K562 (cell line): ENCODE data around the gene TXNRD2. TPM values are rescaled to one million over a fixed set of nuclear protein-coding genes. Genes with fewer than 3 reads are reported as not detected.

Source experiments
- ATAC-seq: fragments of 200-7000 bp; cut with Tn5 transposase; 3 replicates; pipeline ENCODE4 v1.9.1; 2020; ENCODE audit warnings: moderate library complexity
- BruUV-seq: library from RNA; stranded (reverse); fragments of 400-500 nt; replicated peaks from 2 replicates; lab custom pipeline; 2021; lab: Mats Ljungman, UMichigan
- CTCF ChIA-PET: fragments of 300-600 bp; formaldehyde crosslinking; extraction: SDS; loops from one replicate; lab custom pipeline; 2021; ENCODE audit warnings: low intra/inter-chr PET ratio; lab: Yijun Ruan, JAX
- POLR2A ChIA-PET: fragments of 300-600, 350-650 bp; sonication (Branson Sonifier 250); formaldehyde crosslinking; extraction: SDS; loops from one replicate; lab custom pipeline; 2021; ENCODE audit warnings: antibody characterized with exemption, inconsistent platforms; lab: Yijun Ruan, JAX
- DNase-seq, 4 experiments: peaks; one replicate each; pipeline versions ENCODE4 v3.0.0 to v3.0.0-alpha.2; 2011 to 2018; ENCODE audit warnings: low spot score in 3 of 4, mixed read lengths in 3 of 4; ENCODE audit errors: extremely low read depth in 1 of 4
- FAIRE-seq: peaks from 2 replicates; lab custom pipeline; 2011; peaks lifted over from hg19 to GRCh38; lab: Jason Lieb, UNC
- H2AFZ ChIP-seq: 2 replicates; pipeline ENCODE4 v1.6.0; 2011; ENCODE audit warnings: low read depth, low read length, control low read depth, inconsistent platforms
- H3K27ac ChIP-seq: fragments of 200-600 bp; 3 replicates; pipeline ENCODE4 v1.8.0; 2011; ENCODE audit warnings: low read depth, mild to moderate bottlenecking, control low read depth, inconsistent platforms, low read length, moderate library complexity, mixed read lengths; ENCODE audit errors: extremely low read depth
- H3K27me3 ChIP-seq, 2 experiments: fragments of 300-600 bp in 1 of 2; 2 replicates in 1 of 2; 3 replicates in 1 of 2; pipeline versions ENCODE4 v1.6.0 to v1.8.0; 2011; ENCODE audit warnings: inconsistent platforms in 2 of 2, low read length in 2 of 2, mild to moderate bottlenecking in 1 of 2, mixed read lengths in 1 of 2, moderate library complexity in 1 of 2; ENCODE audit not compliant: control insufficient read depth in 2 of 2, insufficient read depth in 2 of 2
- H3K36me3 ChIP-seq: fragments of 300-600 bp; 3 replicates; pipeline ENCODE4 v1.8.0; 2011; ENCODE audit warnings: mild to moderate bottlenecking, low read length, inconsistent platforms; ENCODE audit not compliant: control insufficient read depth, insufficient read depth
- H3K4me1 ChIP-seq, 2 experiments: fragments of 200-600 bp in 1 of 2; replicated peaks in 1 of 2; 2 replicates in 1 of 2; 3 replicates in 1 of 2; pipeline versions ENCODE4 v1.5.1 to v1.8.0; 2011; ENCODE audit warnings: inconsistent platforms in 2 of 2, low read length in 2 of 2, mild to moderate bottlenecking in 1 of 2, mixed read lengths in 1 of 2, moderate library complexity in 1 of 2; ENCODE audit not compliant: control insufficient read depth in 2 of 2, insufficient read depth in 2 of 2
- H3K4me2 ChIP-seq: 2 replicates; pipeline ENCODE4 v1.6.1; 2011; ENCODE audit warnings: low read length, control low read depth, inconsistent platforms, mixed read lengths; ENCODE audit not compliant: insufficient read depth
- H3K4me3 ChIP-seq: fragments of 200-600 bp; sonication (generic), shearing (Covaris generic); 2 replicates; pipeline ENCODE4 v1.5.1; 2016; ENCODE audit warnings: control low read depth, inconsistent platforms
- H3K79me2 ChIP-seq: fragments of 200-600 bp; 3 replicates; pipeline ENCODE4 v1.8.0; 2011; ENCODE audit warnings: low read length, inconsistent platforms; ENCODE audit not compliant: control insufficient read depth, insufficient read depth
- H3K9ac ChIP-seq, 2 experiments: 2 replicates each; pipeline versions ENCODE4 v1.6.0 to v1.6.1; 2011; ENCODE audit warnings: low read depth in 2 of 2, low read length in 2 of 2, control low read depth in 1 of 2, inconsistent platforms in 1 of 2, mild to moderate bottlenecking in 1 of 2, mixed read lengths in 1 of 2; ENCODE audit not compliant: insufficient read depth in 1 of 2
- H3K9me1 ChIP-seq: one replicate; pipeline ENCODE4 v1.6.0; 2011; ENCODE audit warnings: inconsistent platforms, mild to moderate bottlenecking, low read length, moderate library complexity; ENCODE audit not compliant: control insufficient read depth, insufficient read depth
- H3K9me3 ChIP-seq: replicated peaks from 2 replicates; pipeline ENCODE4 v1.5.1; 2011; ENCODE audit warnings: low read depth, low read length, inconsistent platforms; ENCODE audit not compliant: control insufficient read depth, insufficient read depth
- H4K20me1 ChIP-seq: replicated peaks from 2 replicates; pipeline ENCODE4 v1.6.1; 2011; ENCODE audit warnings: low read length, inconsistent platforms, mixed read lengths; ENCODE audit not compliant: control insufficient read depth, insufficient read depth
- BRF2 ChIP-seq: IDR thresholded peaks from 3 replicates; pipeline ENCODE4 v1.6.1; 2011; ENCODE audit warnings: borderline replicate concordance, mild to moderate bottlenecking; ENCODE audit not compliant: insufficient read length, insufficient read depth
- CREB3 ChIP-seq: fragments of 450-650 bp; conservative IDR thresholded peaks from 2 replicates; pipeline ENCODE4 v1.6.1; 2016; ENCODE audit warnings: missing genetic modification characterization, low read depth, mild to moderate bottlenecking, missing compliant biosample characterization, moderate library complexity
- EP300 ChIP-seq: IDR thresholded peaks from 2 replicates; pipeline ENCODE4 v1.6.1; 2012; ENCODE audit warnings: low read length, improper control_type of control experiment
- EP400 ChIP-seq: fragments of 450-650 bp; IDR thresholded peaks from 2 replicates; pipeline ENCODE4 v1.6.1; 2017; ENCODE audit warnings: antibody characterized with exemption, mild to moderate bottlenecking, moderate library complexity
- FOXM1 ChIP-seq, 2 experiments: fragments of 450-650 bp in 1 of 2; sonication (generic) in 1 of 2; formaldehyde crosslinking in 1 of 2; IDR thresholded peaks; 2 replicates each; pipeline versions ENCODE4 v1.6.1 to v1.9.0; 2017 to 2022; ENCODE audit warnings: low read depth in 2 of 2, mild to moderate bottlenecking in 2 of 2, missing genetic modification reagents in 1 of 2, moderate library complexity in 1 of 2
- HOXB6 ChIP-seq: fragments of 250-450 bp; sonication (Bioruptor Pico); IDR thresholded peaks from 2 replicates; pipeline ENCODE4 v1.5.1; 2022; ENCODE audit warnings: mild to moderate bottlenecking, borderline replicate concordance
- KDM5B ChIP-seq: fragments of 200-600 bp; sonication (generic); IDR thresholded peaks from 2 replicates; pipeline ENCODE4 v1.6.1; 2012; ENCODE audit warnings: low read depth, mild to moderate bottlenecking, moderate library complexity, low read length, control low read depth, inconsistent platforms; ENCODE audit not compliant: insufficient replicate concordance
- MLX ChIP-seq, 2 experiments: fragments of 450-650 bp in 1 of 2; sonication (generic) in 1 of 2; formaldehyde crosslinking; conservative IDR thresholded peaks; 2 replicates each; pipeline versions ENCODE4 v1.4.0 to v1.8.1; 2020 to 2022; ENCODE audit warnings: mild to moderate bottlenecking in 1 of 2, missing genetic modification reagents in 1 of 2
- MNT ChIP-seq, 2 experiments: fragments of 450-650 bp; conservative IDR thresholded peaks; 2 replicates each; pipeline ENCODE4 v1.6.1; 2017; ENCODE audit warnings: mild to moderate bottlenecking in 2 of 2, moderate library complexity in 2 of 2
- MTF1 ChIP-seq: fragments of 250-450 bp; sonication (Bioruptor Pico); IDR thresholded peaks from 2 replicates; pipeline ENCODE4 v1.9.0; 2021; ENCODE audit warnings: moderate library complexity, mild to moderate bottlenecking, inconsistent platforms, borderline replicate concordance
- NCOA2 ChIP-seq, 2 experiments: fragments of 450-650 bp; IDR thresholded peaks; 2 replicates each; pipeline ENCODE4 v1.6.1; 2018; ENCODE audit warnings: mild to moderate bottlenecking in 2 of 2, moderate library complexity in 1 of 2; ENCODE audit not compliant: partially characterized antibody in 2 of 2
- POLR2G ChIP-seq: fragments of 200-400 bp; formaldehyde crosslinking; IDR thresholded peaks from 2 replicates; pipeline ENCODE4 v1.6.1; 2017; ENCODE audit warnings: low read depth, mild to moderate bottlenecking, antibody characterized with exemption, low read length, moderate library complexity
- SMARCA4 ChIP-seq: fragments of 450-650 bp; IDR thresholded peaks from 2 replicates; pipeline ENCODE4 v1.6.1; 2016
- ZNF124 ChIP-seq: sonication (generic); formaldehyde crosslinking; IDR thresholded peaks from 2 replicates; pipeline ENCODE4 v1.8.1; 2022; ENCODE audit warnings: missing genetic modification reagents
- ZNF696 ChIP-seq: fragments of 250-450 bp; sonication (Bioruptor Pico); conservative IDR thresholded peaks from 2 replicates; pipeline ENCODE4 v1.4.0; 2020; ENCODE audit warnings: mild to moderate bottlenecking, moderate library complexity
- ZNF764 ChIP-seq: fragments of 250-450 bp; sonication (Bioruptor Pico); IDR thresholded peaks from 2 replicates; pipeline ENCODE4 v1.4.0; 2020; ENCODE audit warnings: low read depth, mild to moderate bottlenecking, moderate library complexity
- WGBS: fragments of 100-300 bp; shearing (Covaris generic); methylation state at CpG from one replicate; pipeline ENCODE4 v1.1.6; 2016; ENCODE audit warnings: low coverage, mixed read lengths; ENCODE audit not compliant: insufficient coverage; ENCODE audit errors: missing lambda C conversion rate; 5-methylcytosine and 5-hydroxymethylcytosine counted together
- in situ Hi-C: fragments of 300-500 bp; cut with MboI; formaldehyde crosslinking; loops from 4 replicates; pipeline ENCODE4 v1.15.0; 2018; ENCODE audit warnings: inconsistent platforms, mixed read lengths
- intact Hi-C: fragments of 100-400 bp; cut with micrococcal nuclease; formaldehyde crosslinking; loops from 2 replicates; pipeline ENCODE4 v1.14.2; 2022
- polyA plus RNA-seq, 8 experiments: library from polyadenylated mRNA; depleted of rRNA in 4 of 8; stranded (reverse) in 5 of 8; unstranded in 3 of 8; fragments of >200 nt; fragmentation: Nextera tagmentation in 2 of 8; fragmentation: Illumina TruSeq in 1 of 8; extraction: Ambion mirVana in 2 of 8; extraction: Trizol in 1 of 8; gene quantifications; 2 replicates each; pipeline versions ENCODE4 v1.2.1 to v1.2.3, GENCODE V29; 2011 to 2014; ENCODE audit warnings: inconsistent platforms in 1 of 8, missing spikeins in 1 of 8
- total RNA-seq, 7 experiments: library from RNA; depleted of rRNA in 6 of 7; stranded (reverse); fragments of >200 nt in 6 of 7; fragmentation: Illumina TruSeq in 2 of 7; extraction: Trizol in 2 of 7; gene quantifications; 2 replicates each; pipeline versions ENCODE4 v1.2.1 to v1.2.3, GENCODE V29; 2011 to 2021; ENCODE audit warnings: low replicate concordance in 1 of 7

TXNRD2 gene
- total and polyA plus RNA-seq, 9 of the 15 experiments (the other 6 are each of a cell fraction or from before 2014, with no cell fraction given), result 3.3 to 80.2 (median 49.4) TPM

- Histone ChIP-seq H3K4me3 (no peak overlapping the region), H3K36me3 (peaks cover 42% of the 10 kb centered on the region; the same call in 2 of the 3 replicates), H4K20me1 (peaks cover 31% of the 10 kb centered on the region), H3K27ac (peak overlapping the region; percentile 3; the same call in 1 of the 3 replicates), H3K9me1 (peaks cover 28% of the 10 kb centered on the region), H3K79me2 (no peaks in the 10 kb centered on the region), H2AFZ (no peak overlapping the region), H3K9me3 (no peaks in the 10 kb centered on the region), H3K9ac (peak overlapping the region; percentile 9 to 86; a peak in 3 of 4 replicates), H3K4me2 (peak overlapping the region; percentile 2; the same call in 1 of the 2 replicates), H3K4me1 (peaks cover 18 to 87% of the 10 kb centered on the region in 2 experiments), H3K27me3 (no peaks in the 10 kb centered on the region)
- in situ Hi-C loops, result no loop called here
- ATAC-seq (no peak), FAIRE-seq (no peak), DNase-seq (peak in 1 of 4 experiments; percentile 53)
- BruUV-seq, result no TSS peak
- 60% methylated on average over 4 of the region's 4 CpGs for WGBS
- POLR2A ChIA-PET, result interaction anchor here (0.6 to 13.7 kb wide), 19 partner anchors 9 to 976 kb away, joined by 3 to 115 read pairs (median 4); partner anchors contain the start of genes RANBP1 and TRMT2A
- CTCF ChIA-PET, result interaction anchor here (1.9 kb wide), 1 partner anchor 52 kb away, joined by 7 read pairs; no protein-coding TSS in a partner anchor
- intact Hi-C loops, result loop anchor here (1.0 to 10.0 kb wide), 4 partner anchors 27 to 319 kb away; no protein-coding TSS in a partner anchor
- TF ChIP-seq POLR2G (peak; percentile 8; the same call in 1 of the 2 replicates), MLX (CRISPR knock-in tag; conservative IDR thresholded peaks at IDR 0.05) (0 out of 4 replicates have a peak, but pooled peaks of 1 of the 2 experiments have one; percentile 8), MNT (conservative IDR thresholded peaks at IDR 0.05) (no peak), FOXM1 (IDR thresholded peaks at IDR 0.05; ENCODE audit: low read depth) (no peak), FOXM1 (CRISPR knock-in tag; IDR thresholded peaks at IDR 0.05; ENCODE audit: low read depth) (no peak), NCOA2 (IDR thresholded peaks at IDR 0.05; ENCODE audit: partially characterized antibody in 2 of 2) (no peak), ZNF124 (CRISPR knock-in tag) (no peak), MTF1 (CRISPR knock-in tag) (0 out of 2 replicates have a peak, but pooled peaks have one; percentile 59), ZNF764 (CRISPR knock-in tag) (no peak), EP400 (no peak), EP300 (no peak), SMARCA4 (no peak), CREB3 (no peak), ZNF696 (CRISPR knock-in tag) (no peak), HOXB6 (no peak), BRF2 (no peak), KDM5B (no peak)
Observed at GRCh38 chr22:19975707-19976035, 34.1 kb upstream of the TXNRD2 start.
